ENCODE results near the gene ANKRD11. TPM values are rescaled to one million over a fixed set of nuclear protein-coding genes. Genes with fewer than 3 reads are reported as not detected.

ANKRD11 gene
- polyA plus RNA-seq, 1 donor from 2014 or later: 32.5 TPM

DNA sequence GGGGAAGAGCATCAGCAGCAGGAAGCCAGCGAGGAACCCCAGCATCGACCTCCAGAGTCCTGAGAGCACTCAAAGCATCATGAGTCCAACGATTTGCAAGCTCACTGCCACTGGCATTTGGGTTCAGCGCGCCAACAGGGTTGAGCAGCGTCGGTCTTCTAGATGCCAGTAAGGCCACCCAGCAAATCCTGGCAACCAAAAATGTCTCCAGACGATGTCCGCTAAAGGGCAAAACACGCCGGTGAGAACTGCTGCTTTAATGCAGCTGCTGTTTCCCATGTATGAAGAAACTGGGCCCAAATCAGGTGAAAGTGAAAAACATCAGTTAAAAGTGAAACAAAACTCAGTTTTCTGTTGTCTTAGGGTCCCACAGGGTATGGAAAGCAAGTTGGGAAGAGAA lies 70.2 kb downstream of the ANKRD11 start:
- no peaks in the 10 kb centered on the region for H3K9me2 ChIP-seq (ENCODE audit: insufficient read depth, low read length)
- no peak overlapping the region for H3K4me2 ChIP-seq (ENCODE audit: low read length)
- TF ChIP-seq MXI1 (conservative IDR thresholded peaks at IDR 0.05; ENCODE audit: poor library complexity, severe bottlenecking): no peak
- H3K9ac ChIP-seq (ENCODE audit: low read length): no peak overlapping the region
- H3K4me3 ChIP-seq (ENCODE audit: low read length): no peak overlapping the region
- no peaks in the 10 kb centered on the region for H3F3A ChIP-seq (ENCODE audit: insufficient read depth, low read length, poor library complexity, severe bottlenecking)
- H3K27ac ChIP-seq (ENCODE audit: low read length): no peak overlapping the region
- no peaks in the 10 kb centered on the region for H3K9me3 ChIP-seq (ENCODE audit: low read length)
- peaks cover 72% of the 10 kb centered on the region for H3K79me2 ChIP-seq (replicated peaks; ENCODE audit: insufficient read depth, low read length)
- no peaks in the 10 kb centered on the region for H4K20me1 ChIP-seq (ENCODE audit: insufficient read depth)
- H3K36me3 ChIP-seq (ENCODE audit: insufficient read depth, low read length): no peaks in the 10 kb centered on the region
- no peak overlapping the region for H2AFZ ChIP-seq (ENCODE audit: low read depth, low read length)
- H3K27me3 ChIP-seq (ENCODE audit: insufficient read depth, low read depth, low read length): no peaks in the 10 kb centered on the region

DNA sequence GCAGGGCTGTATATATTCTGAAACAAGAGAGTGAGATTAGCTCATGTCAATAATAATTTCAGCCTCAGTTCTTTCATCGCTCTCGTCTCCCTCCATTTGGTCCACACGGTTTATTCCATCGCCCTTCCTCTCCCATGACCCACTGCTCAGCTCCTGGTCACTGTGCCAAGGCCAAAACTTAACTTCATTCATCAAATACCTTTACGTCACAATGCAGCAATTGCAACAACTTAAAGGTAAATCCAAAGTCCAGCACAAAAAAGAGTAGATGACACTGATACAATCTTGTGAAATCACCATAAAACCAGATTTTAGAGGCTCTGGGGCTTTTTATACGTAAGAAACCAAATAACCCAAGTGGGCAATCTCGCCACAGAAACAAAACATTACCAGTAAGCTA lies 72.0 kb downstream of the ANKRD11 start:
- no peaks in the 10 kb centered on the region for H3K9me3 ChIP-seq (ENCODE audit: low read length)
- H2AFZ ChIP-seq (ENCODE audit: low read depth, low read length): no peak overlapping the region
- no peaks in the 10 kb centered on the region for H3K9me2 ChIP-seq (ENCODE audit: insufficient read depth, low read length)
- H3K79me2 ChIP-seq (replicated peaks; ENCODE audit: insufficient read depth, low read length): peaks cover 71% of the 10 kb centered on the region
- no peaks in the 10 kb centered on the region for H4K20me1 ChIP-seq (ENCODE audit: insufficient read depth)
- H3K9ac ChIP-seq (ENCODE audit: low read length): no peak overlapping the region
- no peaks in the 10 kb centered on the region for H3K36me3 ChIP-seq (ENCODE audit: insufficient read depth, low read length)
- TF ChIP-seq EZH2 (IDR thresholded peaks at IDR 0.05; ENCODE audit: borderline replicate concordance, insufficient read depth, low read length, poor library complexity, severe bottlenecking) (no peak), RAD21 (conservative IDR thresholded peaks at IDR 0.05) (no peak), MXI1 (conservative IDR thresholded peaks at IDR 0.05; ENCODE audit: poor library complexity, severe bottlenecking) (no peak), POLR2AphosphoS5 (IDR thresholded peaks at IDR 0.05) (no peak), TAF1 (IDR thresholded peaks at IDR 0.05; ENCODE audit: low read depth) (no peak), EP300 (conservative IDR thresholded peaks at IDR 0.05; ENCODE audit: poor library complexity, severe bottlenecking) (no peak), SMC3 (conservative IDR thresholded peaks at IDR 0.05; ENCODE audit: poor library complexity) (no peak)
- TF ChIP-seq, protein P1, sequence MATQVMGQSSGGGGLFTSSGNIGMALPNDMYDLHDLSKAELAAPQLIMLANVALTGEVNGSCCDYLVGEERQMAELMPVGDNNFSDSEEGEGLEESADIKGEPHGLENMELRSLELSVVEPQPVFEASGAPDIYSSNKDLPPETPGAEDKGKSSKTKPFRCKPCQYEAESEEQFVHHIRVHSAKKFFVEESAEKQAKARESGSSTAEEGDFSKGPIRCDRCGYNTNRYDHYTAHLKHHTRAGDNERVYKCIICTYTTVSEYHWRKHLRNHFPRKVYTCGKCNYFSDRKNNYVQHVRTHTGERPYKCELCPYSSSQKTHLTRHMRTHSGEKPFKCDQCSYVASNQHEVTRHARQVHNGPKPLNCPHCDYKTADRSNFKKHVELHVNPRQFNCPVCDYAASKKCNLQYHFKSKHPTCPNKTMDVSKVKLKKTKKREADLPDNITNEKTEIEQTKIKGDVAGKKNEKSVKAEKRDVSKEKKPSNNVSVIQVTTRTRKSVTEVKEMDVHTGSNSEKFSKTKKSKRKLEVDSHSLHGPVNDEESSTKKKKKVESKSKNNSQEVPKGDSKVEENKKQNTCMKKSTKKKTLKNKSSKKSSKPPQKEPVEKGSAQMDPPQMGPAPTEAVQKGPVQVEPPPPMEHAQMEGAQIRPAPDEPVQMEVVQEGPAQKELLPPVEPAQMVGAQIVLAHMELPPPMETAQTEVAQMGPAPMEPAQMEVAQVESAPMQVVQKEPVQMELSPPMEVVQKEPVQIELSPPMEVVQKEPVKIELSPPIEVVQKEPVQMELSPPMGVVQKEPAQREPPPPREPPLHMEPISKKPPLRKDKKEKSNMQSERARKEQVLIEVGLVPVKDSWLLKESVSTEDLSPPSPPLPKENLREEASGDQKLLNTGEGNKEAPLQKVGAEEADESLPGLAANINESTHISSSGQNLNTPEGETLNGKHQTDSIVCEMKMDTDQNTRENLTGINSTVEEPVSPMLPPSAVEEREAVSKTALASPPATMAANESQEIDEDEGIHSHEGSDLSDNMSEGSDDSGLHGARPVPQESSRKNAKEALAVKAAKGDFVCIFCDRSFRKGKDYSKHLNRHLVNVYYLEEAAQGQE (IDR thresholded peaks at IDR 0.05; ENCODE audit: borderline replicate concordance): no peak
- TF ChIP-seq, protein P2, sequence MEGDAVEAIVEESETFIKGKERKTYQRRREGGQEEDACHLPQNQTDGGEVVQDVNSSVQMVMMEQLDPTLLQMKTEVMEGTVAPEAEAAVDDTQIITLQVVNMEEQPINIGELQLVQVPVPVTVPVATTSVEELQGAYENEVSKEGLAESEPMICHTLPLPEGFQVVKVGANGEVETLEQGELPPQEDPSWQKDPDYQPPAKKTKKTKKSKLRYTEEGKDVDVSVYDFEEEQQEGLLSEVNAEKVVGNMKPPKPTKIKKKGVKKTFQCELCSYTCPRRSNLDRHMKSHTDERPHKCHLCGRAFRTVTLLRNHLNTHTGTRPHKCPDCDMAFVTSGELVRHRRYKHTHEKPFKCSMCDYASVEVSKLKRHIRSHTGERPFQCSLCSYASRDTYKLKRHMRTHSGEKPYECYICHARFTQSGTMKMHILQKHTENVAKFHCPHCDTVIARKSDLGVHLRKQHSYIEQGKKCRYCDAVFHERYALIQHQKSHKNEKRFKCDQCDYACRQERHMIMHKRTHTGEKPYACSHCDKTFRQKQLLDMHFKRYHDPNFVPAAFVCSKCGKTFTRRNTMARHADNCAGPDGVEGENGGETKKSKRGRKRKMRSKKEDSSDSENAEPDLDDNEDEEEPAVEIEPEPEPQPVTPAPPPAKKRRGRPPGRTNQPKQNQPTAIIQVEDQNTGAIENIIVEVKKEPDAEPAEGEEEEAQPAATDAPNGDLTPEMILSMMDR (IDR thresholded peaks at IDR 0.05; ENCODE audit: poor library complexity, severe bottlenecking): no peak
- no peak overlapping the region for H3K4me2 ChIP-seq (ENCODE audit: low read length)
- no peaks in the 10 kb centered on the region for H3K27me3 ChIP-seq (ENCODE audit: insufficient read depth, low read depth, low read length)
- no peak overlapping the region for H3K4me3 ChIP-seq (ENCODE audit: low read length)
- no peaks in the 10 kb centered on the region for H3F3A ChIP-seq (ENCODE audit: insufficient read depth, low read length, poor library complexity, severe bottlenecking)
- H3K27ac ChIP-seq (ENCODE audit: low read length): no peak overlapping the region

DNA sequence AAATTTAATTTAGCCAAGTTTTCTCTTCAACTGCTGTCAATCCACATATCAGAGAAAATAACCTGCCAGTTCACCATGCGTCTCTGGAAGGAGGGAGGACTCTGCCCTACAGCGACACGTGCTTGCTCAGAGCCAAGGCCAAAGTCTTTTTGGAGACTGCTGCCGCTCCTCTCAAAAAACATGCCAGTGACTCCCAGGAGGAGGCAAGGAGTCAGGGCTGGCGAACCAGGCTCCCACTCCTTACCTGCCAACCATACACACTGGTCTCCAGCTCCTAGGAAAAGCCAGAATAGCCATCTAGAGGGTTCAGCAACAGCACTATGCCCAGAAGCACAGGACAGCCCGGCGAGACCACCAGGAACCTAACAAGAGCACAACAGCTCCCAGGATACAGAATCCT lies 73.0 kb downstream of the ANKRD11 start:
- Histone ChIP-seq H2AFZ (ENCODE audit: low read depth, low read length) (no peak overlapping the region), H3K79me2 (replicated peaks; ENCODE audit: insufficient read depth, low read length) (peaks cover 71% of the 10 kb centered on the region), H3K9me3 (ENCODE audit: low read length) (no peaks in the 10 kb centered on the region), H3F3A (ENCODE audit: insufficient read depth, low read length, poor library complexity, severe bottlenecking) (no peaks in the 10 kb centered on the region), H3K36me3 (ENCODE audit: insufficient read depth, low read length) (no peaks in the 10 kb centered on the region), H3K9ac (ENCODE audit: low read length) (no peak overlapping the region), H3K27me3 (ENCODE audit: insufficient read depth, low read depth, low read length) (no peaks in the 10 kb centered on the region), H3K4me2 (ENCODE audit: low read length) (no peak overlapping the region), H4K20me1 (ENCODE audit: insufficient read depth) (no peaks in the 10 kb centered on the region), H3K27ac (ENCODE audit: low read length) (no peak overlapping the region), H3K4me3 (ENCODE audit: low read length) (no peak overlapping the region), H3K9me2 (ENCODE audit: insufficient read depth, low read length) (no peaks in the 10 kb centered on the region)
- TF ChIP-seq, protein P2 (IDR thresholded peaks at IDR 0.05; ENCODE audit: poor library complexity, severe bottlenecking): no peak
- TF ChIP-seq EP300 (conservative IDR thresholded peaks at IDR 0.05; ENCODE audit: poor library complexity, severe bottlenecking) (no peak), EZH2 (IDR thresholded peaks at IDR 0.05; ENCODE audit: borderline replicate concordance, insufficient read depth, low read length, poor library complexity, severe bottlenecking) (no peak), POLR2AphosphoS5 (IDR thresholded peaks at IDR 0.05) (no peak), RAD21 (conservative IDR thresholded peaks at IDR 0.05) (no peak), TAF1 (IDR thresholded peaks at IDR 0.05; ENCODE audit: low read depth) (no peak), SMC3 (conservative IDR thresholded peaks at IDR 0.05; ENCODE audit: poor library complexity) (no peak), MXI1 (conservative IDR thresholded peaks at IDR 0.05; ENCODE audit: poor library complexity, severe bottlenecking) (no peak)
- TF ChIP-seq, protein P1 (IDR thresholded peaks at IDR 0.05; ENCODE audit: borderline replicate concordance): no peak
